ENCODE results near the gene SYT7. TPM values are rescaled to one million over a fixed set of nuclear protein-coding genes. Genes with fewer than 3 reads are reported as not detected.
A peak's percentile ranks its signal among the peaks of the same experiment; 100 is the strongest.

SYT7 gene
- total RNA-seq, 1 donor from 2014 or later = 18.9 TPM

DNA sequence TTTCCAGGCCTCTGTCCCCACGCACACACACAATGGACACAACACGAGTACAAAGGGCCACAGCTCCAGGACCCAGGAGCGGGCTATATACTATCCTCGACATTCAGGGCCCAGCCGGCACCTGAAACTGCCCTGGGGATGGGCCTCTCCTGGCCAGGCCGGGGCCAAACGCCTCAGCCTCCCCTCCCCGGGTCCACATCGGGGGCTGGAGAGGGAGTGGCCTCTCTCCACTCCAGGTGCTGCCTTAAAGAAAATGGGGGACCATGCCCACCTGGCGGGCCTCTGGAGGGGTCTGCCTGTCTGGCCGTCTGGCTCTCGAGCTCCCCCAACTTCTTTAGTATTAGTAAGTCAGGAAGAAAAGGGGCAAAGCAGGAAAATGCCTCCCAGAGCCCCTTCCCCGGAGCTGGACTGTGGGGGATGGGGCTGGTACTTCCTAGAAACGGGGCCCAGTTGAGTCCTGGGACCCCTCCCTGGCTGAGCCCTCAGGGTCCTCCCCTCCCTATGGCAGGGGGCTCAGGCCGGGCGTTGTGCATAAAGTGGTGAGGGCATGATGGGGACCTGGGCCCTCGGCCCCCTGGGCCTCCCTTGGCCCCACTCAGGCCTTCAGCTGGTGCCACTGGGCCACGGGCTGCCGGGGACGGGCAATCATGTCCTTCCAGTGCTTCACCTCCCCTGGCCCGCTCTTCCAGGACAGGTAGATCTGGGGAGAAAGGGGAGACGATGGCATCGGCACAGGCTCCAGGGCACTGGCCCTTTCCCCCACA, 62.7 kb downstream of the SYT7 start:
- no peak for TF ChIP-seq CTCF (IDR thresholded peaks at IDR 0.05; ENCODE audit: borderline replicate concordance)
- H3K27me3 ChIP-seq (ENCODE audit: low read depth) = peaks cover 5% of the 10 kb centered on the region
- no peak overlapping the region for H3K4me3 ChIP-seq
- H3K9me3 ChIP-seq (replicated peaks) = no peaks in the 10 kb centered on the region
- intact Hi-C loops (cut with micrococcal nuclease) = loop anchor here (5.0 to 10.0 kb wide), 2 partner anchors 73 to 109 kb away; no protein-coding TSS in a partner anchor
- peaks cover 8% of the 10 kb centered on the region for H3K4me1 ChIP-seq
- H3K27ac ChIP-seq (replicated peaks) = no peak overlapping the region
- no peaks in the 10 kb centered on the region for H3K36me3 ChIP-seq
- DNase-seq = no peak

- Histone ChIP-seq H3K9me3 (replicated peaks) (no peaks in the 10 kb centered on the region), H3K27me3 (ENCODE audit: low read depth) (peaks cover 18% of the 10 kb centered on the region), H3K4me1 (peaks cover 10% of the 10 kb centered on the region), H3K4me3 (no peak overlapping the region), H3K36me3 (no peaks in the 10 kb centered on the region), H3K27ac (replicated peaks) (peak overlapping the region; percentile 50)
- no peak for DNase-seq
- TF ChIP-seq CTCF (IDR thresholded peaks at IDR 0.05; ENCODE audit: borderline replicate concordance) = peak; percentile 97
- intact Hi-C loops (cut with micrococcal nuclease) = loop anchor here (5.0 to 10.0 kb wide), 2 partner anchors 72 to 110 kb away; no protein-coding TSS in a partner anchor
Observed at GRCh38 chr11:61516675-61517572, 64.0 kb downstream of the SYT7 start.

- H3K36me3 ChIP-seq = no peaks in the 10 kb centered on the region
- H3K4me3 ChIP-seq = no peak overlapping the region
- peak overlapping the region; percentile 50 for H3K27ac ChIP-seq (replicated peaks)
- H3K9me3 ChIP-seq (replicated peaks) = no peaks in the 10 kb centered on the region
- TF ChIP-seq CTCF (IDR thresholded peaks at IDR 0.05; ENCODE audit: borderline replicate concordance) = no peak
- intact Hi-C loops (cut with micrococcal nuclease) = loop anchor here (5.0 to 10.0 kb wide), 2 partner anchors 71 to 111 kb away; no protein-coding TSS in a partner anchor
- peaks cover 10% of the 10 kb centered on the region for H3K4me1 ChIP-seq
- DNase-seq = no peak
- peaks cover 25% of the 10 kb centered on the region for H3K27me3 ChIP-seq (ENCODE audit: low read depth)
Observed at GRCh38 chr11:61516191-61516590, 64.7 kb downstream of the SYT7 start.

GRCh38 chr11:61515686-61516085, 65.2 kb downstream of the SYT7 start:
- peaks cover 10% of the 10 kb centered on the region for H3K4me1 ChIP-seq
- peaks cover 30% of the 10 kb centered on the region for H3K27me3 ChIP-seq (ENCODE audit: low read depth)
- H3K36me3 ChIP-seq = no peaks in the 10 kb centered on the region
- no peak overlapping the region for H3K27ac ChIP-seq (replicated peaks)
- H3K9me3 ChIP-seq (replicated peaks) = no peaks in the 10 kb centered on the region
- no peak for TF ChIP-seq CTCF (IDR thresholded peaks at IDR 0.05; ENCODE audit: borderline replicate concordance)
- no peak for DNase-seq
- intact Hi-C loops (cut with micrococcal nuclease) = loop anchor here (5.0 to 10.0 kb wide), 2 partner anchors 71 to 112 kb away; no protein-coding TSS in a partner anchor
- H3K4me3 ChIP-seq = no peak overlapping the region

Data from left ventricle myocardium inferior (tissue), 1 donor.